Endothelial cell of umbilical vein (primary cell): ENCODE measurements around the gene KCNE2. TPM values are rescaled to one million over a fixed set of nuclear protein-coding genes. Genes with fewer than 3 reads are reported as not detected.

Source experiments
- BruUV-seq: library from RNA; stranded (reverse); fragments of 400-500 nt; replicated peaks from 2 replicates; lab custom pipeline; 2021; lab: Mats Ljungman, UMichigan
- CTCF ChIA-PET: fragments of 300-600, 350-600 bp; sonication (Branson Sonifier 250); formaldehyde crosslinking; loops from one replicate; lab custom pipeline; 2021; ENCODE audit warnings: antibody characterized with exemption, inconsistent platforms; lab: Charles Lee
- POLR2A ChIA-PET: fragments of 300-600, 350-600 bp; sonication (Branson Sonifier 250); formaldehyde crosslinking; loops from one replicate; lab custom pipeline; 2021; ENCODE audit warnings: antibody characterized with exemption, inconsistent platforms; lab: Charles Lee
- DNase-seq: peaks from one replicate; pipeline ENCODE4 v3.0.0-alpha.2; 2011; ENCODE audit warnings: low read depth, low spot score
- FAIRE-seq: peaks from 2 replicates; lab custom pipeline; 2011; peaks lifted over from hg19 to GRCh38; lab: Jason Lieb, UNC
- H2AFZ ChIP-seq: 2 replicates; pipeline ENCODE4 v1.6.0; 2012; ENCODE audit warnings: low read depth, low read length, control low read depth, inconsistent platforms
- H3K27ac ChIP-seq: 2 replicates; pipeline ENCODE4 v1.5.1; 2011; ENCODE audit warnings: low read depth, mild to moderate bottlenecking, control low read depth, low read length, moderate library complexity; ENCODE audit not compliant: insufficient read depth
- H3K27me3 ChIP-seq, 2 experiments: 2 replicates each; pipeline versions ENCODE4 v1.6.0 to v1.6.1; 2011; ENCODE audit warnings: low read length in 2 of 2, mixed read lengths in 1 of 2; ENCODE audit not compliant: control insufficient read depth in 2 of 2, insufficient read depth in 2 of 2
- H3K36me3 ChIP-seq, 2 experiments: 2 replicates in 1 of 2; 3 replicates in 1 of 2; pipeline ENCODE4 v1.5.1; 2011; ENCODE audit warnings: low read length in 2 of 2, mild to moderate bottlenecking in 1 of 2, moderate library complexity in 1 of 2; ENCODE audit not compliant: control insufficient read depth in 2 of 2, insufficient read depth in 2 of 2; ENCODE audit errors: extremely low read depth in 1 of 2
- H3K4me1 ChIP-seq: 3 replicates; pipeline ENCODE4 v1.5.1; 2011; ENCODE audit warnings: mild to moderate bottlenecking, low read length; ENCODE audit not compliant: control insufficient read depth, insufficient read depth; ENCODE audit errors: extremely low read depth
- H3K4me2 ChIP-seq: 2 replicates; pipeline ENCODE4 v1.6.1; 2011; ENCODE audit warnings: low read length, control low read depth, mixed read lengths; ENCODE audit not compliant: insufficient read depth
- H3K4me3 ChIP-seq, 3 experiments: fragments of 200-600 bp in 1 of 3; sonication (generic), shearing (Covaris generic) in 1 of 3; replicated peaks in 1 of 3; 2 replicates each; pipeline ENCODE4 v1.5.1; 2011 to 2016; ENCODE audit warnings: control low read depth in 3 of 3, low read length in 3 of 3, mild to moderate bottlenecking in 2 of 3, inconsistent platforms in 1 of 3, low read depth in 1 of 3, moderate library complexity in 1 of 3; ENCODE audit not compliant: insufficient read depth in 1 of 3
- H3K79me2 ChIP-seq: 2 replicates; pipeline ENCODE4 v1.6.0; 2012; ENCODE audit warnings: low read length, inconsistent platforms; ENCODE audit not compliant: control insufficient read depth, insufficient read depth
- H3K9ac ChIP-seq: replicated peaks from 2 replicates; pipeline ENCODE3; 2011; ENCODE audit warnings: low read length, control low read depth; ENCODE audit not compliant: insufficient read depth; ENCODE audit errors: extremely low read depth
- H3K9me1 ChIP-seq: replicated peaks from 3 replicates; pipeline ENCODE4 v1.6.0; 2011; ENCODE audit warnings: mild to moderate bottlenecking, low read length; ENCODE audit not compliant: control insufficient read depth, insufficient read depth; ENCODE audit errors: extremely low read depth
- H3K9me3 ChIP-seq: replicated peaks from 2 replicates; pipeline ENCODE4 v1.5.1; 2012; ENCODE audit warnings: low read length, inconsistent platforms; ENCODE audit not compliant: control insufficient read depth, insufficient read depth
- H4K20me1 ChIP-seq: replicated peaks from 2 replicates; pipeline ENCODE3; 2011; ENCODE audit warnings: mild to moderate bottlenecking, low read length; ENCODE audit not compliant: control insufficient read depth, insufficient read depth; ENCODE audit errors: extremely low read depth
- EZH2 ChIP-seq: IDR thresholded peaks from 2 replicates; pipeline ENCODE4 v1.6.1; 2012; ENCODE audit warnings: borderline replicate concordance, low read depth, mild to moderate bottlenecking, moderate library complexity, low read length, inconsistent platforms; ENCODE audit not compliant: severe bottlenecking
- FOS ChIP-seq: IDR thresholded peaks from 2 replicates; pipeline ENCODE4 v1.6.1; 2011; ENCODE audit warnings: mild to moderate bottlenecking, low read length, moderate library complexity, borderline replicate concordance; ENCODE audit not compliant: insufficient read depth
- GATA2 ChIP-seq: IDR thresholded peaks from 2 replicates; pipeline ENCODE4 v1.7.0; 2011; ENCODE audit warnings: low read depth, mild to moderate bottlenecking, moderate library complexity, mixed read lengths, low read length; ENCODE audit not compliant: insufficient read length, insufficient read depth
- JUN ChIP-seq: IDR thresholded peaks from 2 replicates; pipeline ENCODE4 v1.6.1; 2011; ENCODE audit warnings: borderline replicate concordance, low read depth; ENCODE audit not compliant: insufficient read length, insufficient read depth
- MAX ChIP-seq: IDR thresholded peaks from 2 replicates; pipeline ENCODE4 v1.6.1; 2011; ENCODE audit not compliant: insufficient read depth, insufficient read length
- MYC ChIP-seq: IDR thresholded peaks from one replicate; pipeline ENCODE4 v1.6.1; 2011; ENCODE audit warnings: mild to moderate bottlenecking, low read depth, low read length
- POLR2A ChIP-seq: IDR thresholded peaks from 2 replicates; pipeline ENCODE4 v1.6.1; 2012; ENCODE audit warnings: low read depth, mild to moderate bottlenecking, control low read depth, low read length
- POLR2AphosphoS5 ChIP-seq: IDR thresholded peaks from 2 replicates; pipeline ENCODE4 v1.6.1; 2012; ENCODE audit warnings: low read depth, mild to moderate bottlenecking, control low read depth, low read length, moderate library complexity; ENCODE audit not compliant: insufficient read depth
- dilution Hi-C: fragments of 300-500 bp; cut with MboI; formaldehyde crosslinking; loops from one replicate; pipeline ENCODE4 v1.15.0; 2019; ENCODE audit warnings: low sequenced_read_pairs; ENCODE audit not compliant: extremely low pct_ligation_motif_present
- intact Hi-C: fragments of 100-400 bp; cut with micrococcal nuclease; formaldehyde crosslinking; loops from one replicate; pipeline ENCODE4 v1.10.0; 2022
- polyA plus RNA-seq, 4 experiments: library from polyadenylated mRNA; depleted of rRNA in 3 of 4; stranded (reverse) in 3 of 4; unstranded in 1 of 4; fragments of >200 nt; gene quantifications; 2 replicates each; pipeline versions ENCODE4 v1.2.1 to v1.2.3, GENCODE V29; 2011 to 2012; ENCODE audit warnings: missing spikeins in 1 of 4
- total RNA-seq: library from RNA; stranded (reverse); gene quantifications from 2 replicates; pipeline ENCODE4 v1.2.3, GENCODE V29; 2021

The KCNE2 gene
- total and polyA plus RNA-seq, 2 donors (not counting 3 experiments of a cell fraction or from before 2014, with no cell fraction given), result not detected

DNA sequence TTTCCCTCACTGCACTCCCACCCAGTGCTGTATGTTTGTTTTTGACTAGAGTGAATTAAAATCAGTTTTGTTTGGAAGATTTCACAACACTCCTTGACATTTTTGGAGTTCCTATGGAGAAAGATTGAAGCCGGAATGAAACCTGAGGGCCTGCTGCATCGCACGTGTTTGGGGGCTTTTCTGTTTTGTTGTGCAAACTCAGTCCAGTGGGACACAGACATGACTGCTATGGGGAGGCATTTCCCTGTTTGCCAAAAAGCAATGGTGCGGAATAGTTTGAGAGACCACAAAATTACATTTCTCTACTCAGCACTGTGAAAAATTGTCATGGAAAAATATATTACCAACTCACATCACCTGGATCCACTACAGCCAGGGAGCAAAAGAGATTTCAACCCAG is 43.8 kb upstream of the KCNE2 start:
- Histone ChIP-seq H3K27ac (no peak overlapping the region), H3K27me3 (peaks cover 13 to 30% of the 10 kb centered on the region in 2 experiments), H3K4me1 (no peaks in the 10 kb centered on the region), H3K9me1 (no peaks in the 10 kb centered on the region), H3K36me3 (no peaks in the 10 kb centered on the region), H4K20me1 (no peaks in the 10 kb centered on the region), H3K9me3 (no peaks in the 10 kb centered on the region), H3K4me3 (no peak overlapping the region), H3K4me2 (no peak overlapping the region), H3K9ac (no peak overlapping the region), H2AFZ (no peak overlapping the region), H3K79me2 (no peaks in the 10 kb centered on the region)
- POLR2A ChIA-PET, result no interaction called here
- FAIRE-seq, result no peak
- dilution Hi-C loops (no loop called here), intact Hi-C loops (no loop called here)
- DNase-seq, result no peak
- TF ChIP-seq MYC (no peak), POLR2A (no peak), GATA2 (no peak), FOS (no peak), MAX (no peak), POLR2AphosphoS5 (no peak), JUN (no peak)
- BruUV-seq, result no TSS peak
- CTCF ChIA-PET, result no interaction called here

DNA sequence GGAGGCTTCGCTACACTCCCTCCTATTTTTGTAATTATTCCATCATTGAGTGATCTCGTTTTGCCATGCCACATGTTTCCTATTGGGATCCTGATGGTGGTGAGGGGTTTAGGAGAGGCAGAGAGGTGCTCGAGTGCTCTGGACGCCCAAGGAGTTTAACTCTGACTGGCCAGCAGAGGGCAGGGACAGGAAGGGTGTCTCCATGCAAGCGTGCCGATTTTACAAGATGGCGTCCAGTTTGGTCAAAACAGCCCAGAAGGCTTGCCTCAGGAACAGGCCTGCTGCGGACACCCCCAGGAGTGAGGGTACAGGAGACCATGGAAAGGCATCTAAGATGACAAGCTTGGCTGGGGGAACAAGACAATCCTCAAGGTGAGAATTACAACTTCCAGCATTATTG is 33.8 kb upstream of the KCNE2 start:
- no peak overlapping the region for H3K4me3 ChIP-seq
- BruUV-seq, result no TSS peak
- ChIA-PET CTCF (interaction anchor here (1.5 kb wide), 1 partner anchor 18 kb away, joined by 7 read pairs; no protein-coding TSS in a partner anchor), POLR2A (no interaction called here)
- no peak overlapping the region for H2AFZ ChIP-seq
- no peak overlapping the region for H3K27ac ChIP-seq
- H3K9me3 ChIP-seq, result no peaks in the 10 kb centered on the region
- no peak for FAIRE-seq
- H3K9ac ChIP-seq, result no peak overlapping the region
- no peaks in the 10 kb centered on the region for H3K4me1 ChIP-seq
- dilution Hi-C loops, result no loop called here
- H3K79me2 ChIP-seq, result no peaks in the 10 kb centered on the region
- no peaks in the 10 kb centered on the region for H3K9me1 ChIP-seq
- no peak overlapping the region for H3K4me2 ChIP-seq
- no peak for TF ChIP-seq MAX
- no peak for TF ChIP-seq EZH2
- no peak for TF ChIP-seq FOS
- no peak for TF ChIP-seq POLR2AphosphoS5
- intact Hi-C loops, result no loop called here
- no peaks in the 10 kb centered on the region for H3K36me3 ChIP-seq
- no peaks in the 10 kb centered on the region for H4K20me1 ChIP-seq
- no peak for DNase-seq
- peaks cover 0 to 7% of the 10 kb centered on the region in 2 experiments for H3K27me3 ChIP-seq
